ENCODE data around the gene FOXJ3. TPM values are rescaled to one million over a fixed set of nuclear protein-coding genes. Genes with fewer than 3 reads are reported as not detected.

Gene FOXJ3
- total RNA-seq, 2 donors from 2014 or later = 67.3 to 79.4 TPM

GRCh38 chr1:42195841-42196240 lies 139.2 kb downstream of the FOXJ3 start:
- H3K9ac ChIP-seq (ENCODE audit: extremely low read depth, low read length, poor library complexity, severe bottlenecking) = no peak overlapping the region
- TF ChIP-seq, protein P1, sequence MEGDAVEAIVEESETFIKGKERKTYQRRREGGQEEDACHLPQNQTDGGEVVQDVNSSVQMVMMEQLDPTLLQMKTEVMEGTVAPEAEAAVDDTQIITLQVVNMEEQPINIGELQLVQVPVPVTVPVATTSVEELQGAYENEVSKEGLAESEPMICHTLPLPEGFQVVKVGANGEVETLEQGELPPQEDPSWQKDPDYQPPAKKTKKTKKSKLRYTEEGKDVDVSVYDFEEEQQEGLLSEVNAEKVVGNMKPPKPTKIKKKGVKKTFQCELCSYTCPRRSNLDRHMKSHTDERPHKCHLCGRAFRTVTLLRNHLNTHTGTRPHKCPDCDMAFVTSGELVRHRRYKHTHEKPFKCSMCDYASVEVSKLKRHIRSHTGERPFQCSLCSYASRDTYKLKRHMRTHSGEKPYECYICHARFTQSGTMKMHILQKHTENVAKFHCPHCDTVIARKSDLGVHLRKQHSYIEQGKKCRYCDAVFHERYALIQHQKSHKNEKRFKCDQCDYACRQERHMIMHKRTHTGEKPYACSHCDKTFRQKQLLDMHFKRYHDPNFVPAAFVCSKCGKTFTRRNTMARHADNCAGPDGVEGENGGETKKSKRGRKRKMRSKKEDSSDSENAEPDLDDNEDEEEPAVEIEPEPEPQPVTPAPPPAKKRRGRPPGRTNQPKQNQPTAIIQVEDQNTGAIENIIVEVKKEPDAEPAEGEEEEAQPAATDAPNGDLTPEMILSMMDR (conservative IDR thresholded peaks at IDR 0.05) = no peak
- peaks cover 50% of the 10 kb centered on the region for H3K36me3 Mint-ChIP-seq (ENCODE audit: low read depth)
- H3K4me1 ChIP-seq (ENCODE audit: control insufficient read depth, insufficient read depth, low read length) = no peaks in the 10 kb centered on the region
- no peaks in the 10 kb centered on the region for H3K27me3 ChIP-seq (ENCODE audit: control insufficient read depth, insufficient read depth, low read length, poor library complexity, severe bottlenecking)
- no peaks in the 10 kb centered on the region for H3K9me3 ChIP-seq (ENCODE audit: control insufficient read depth, low read length)
- peaks cover 88% of the 10 kb centered on the region for H3K36me3 ChIP-seq (ENCODE audit: control insufficient read depth, insufficient read depth, low read length)
- no peak overlapping the region for H3K27ac ChIP-seq (ENCODE audit: low read depth, low read length)
- WGBS, 2 experiments (ENCODE audit: insufficient coverage in 1 of 2, insufficient read length in 1 of 2) = 95 to 100% methylated on average over 2 to 3 of the region's 3 CpGs
- H3K4me3 Mint-ChIP-seq = no peak overlapping the region
- no peak overlapping the region for H3K27ac Mint-ChIP-seq
- H3K27me3 Mint-ChIP-seq (ENCODE audit: insufficient read depth) = no peaks in the 10 kb centered on the region
- DNase-seq = no peak
- no peaks in the 10 kb centered on the region for H3K9me3 Mint-ChIP-seq
- H3K4me1 Mint-ChIP-seq = no peaks in the 10 kb centered on the region
- no peak overlapping the region for H3K4me3 ChIP-seq (ENCODE audit: low read length)

DNA sequence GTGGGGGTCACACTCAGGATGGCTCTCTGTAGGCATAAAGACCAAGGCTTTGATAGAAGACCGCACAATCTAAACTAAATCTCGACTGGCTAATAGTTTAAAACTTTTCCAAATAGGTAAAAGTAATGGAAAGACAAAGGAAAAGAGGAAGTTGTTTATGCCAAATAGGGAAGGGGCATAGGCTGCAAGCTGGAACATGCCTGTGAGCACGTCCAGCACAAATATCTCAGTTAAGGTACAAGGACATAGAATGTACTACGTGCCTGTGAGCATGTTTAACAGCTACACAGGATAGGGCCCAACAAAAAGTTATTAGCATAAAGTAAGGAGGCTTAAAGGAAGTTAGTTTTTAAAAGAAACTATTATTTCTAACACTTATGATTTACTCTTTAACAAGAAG lies 142.9 kb downstream of the FOXJ3 start:
- H3K4me3 Mint-ChIP-seq = no peak overlapping the region
- TF ChIP-seq, protein P1 (conservative IDR thresholded peaks at IDR 0.05) = no peak
- 91 to 92% methylated on average over 4 of the region's 4 CpGs for WGBS, 2 experiments (ENCODE audit: insufficient coverage in 1 of 2, insufficient read length in 1 of 2)
- no peaks in the 10 kb centered on the region for H3K27me3 Mint-ChIP-seq (ENCODE audit: insufficient read depth)
- Histone ChIP-seq H3K4me3 (ENCODE audit: low read length) (no peak overlapping the region), H3K9ac (ENCODE audit: extremely low read depth, low read length, poor library complexity, severe bottlenecking) (no peak overlapping the region), H3K27me3 (ENCODE audit: control insufficient read depth, insufficient read depth, low read length, poor library complexity, severe bottlenecking) (no peaks in the 10 kb centered on the region), H3K9me3 (ENCODE audit: control insufficient read depth, low read length) (no peaks in the 10 kb centered on the region), H3K4me1 (ENCODE audit: control insufficient read depth, insufficient read depth, low read length) (no peaks in the 10 kb centered on the region), H3K27ac (ENCODE audit: low read depth, low read length) (no peak overlapping the region), H3K36me3 (ENCODE audit: control insufficient read depth, insufficient read depth, low read length) (peaks cover 90% of the 10 kb centered on the region)
- DNase-seq = no peak
- no peaks in the 10 kb centered on the region for H3K4me1 Mint-ChIP-seq
- no peak overlapping the region for H3K27ac Mint-ChIP-seq
- no peaks in the 10 kb centered on the region for H3K9me3 Mint-ChIP-seq
- H3K36me3 Mint-ChIP-seq (ENCODE audit: low read depth) = peaks cover 55% of the 10 kb centered on the region

- 94 to 100% methylated on average over 3 to 8 of the region's 8 CpGs for WGBS, 2 experiments (ENCODE audit: insufficient coverage in 1 of 2, insufficient read length in 1 of 2)
- H3K4me1 Mint-ChIP-seq = no peaks in the 10 kb centered on the region
- no peak overlapping the region for H3K27ac Mint-ChIP-seq
- peaks cover 54% of the 10 kb centered on the region for H3K36me3 Mint-ChIP-seq (ENCODE audit: low read depth)
- Histone ChIP-seq H3K4me1 (ENCODE audit: control insufficient read depth, insufficient read depth, low read length) (no peaks in the 10 kb centered on the region), H3K27ac (ENCODE audit: low read depth, low read length) (no peak overlapping the region), H3K9ac (ENCODE audit: extremely low read depth, low read length, poor library complexity, severe bottlenecking) (no peak overlapping the region), H3K36me3 (ENCODE audit: control insufficient read depth, insufficient read depth, low read length) (peaks cover 89% of the 10 kb centered on the region), H3K27me3 (ENCODE audit: control insufficient read depth, insufficient read depth, low read length, poor library complexity, severe bottlenecking) (no peaks in the 10 kb centered on the region), H3K4me3 (ENCODE audit: low read length) (no peak overlapping the region), H3K9me3 (ENCODE audit: control insufficient read depth, low read length) (no peaks in the 10 kb centered on the region)
- H3K9me3 Mint-ChIP-seq = no peaks in the 10 kb centered on the region
- H3K4me3 Mint-ChIP-seq = no peak overlapping the region
- no peak for DNase-seq
- TF ChIP-seq, protein P1 (conservative IDR thresholded peaks at IDR 0.05) = no peak
- H3K27me3 Mint-ChIP-seq (ENCODE audit: insufficient read depth) = no peaks in the 10 kb centered on the region
These were observed 143.7 kb downstream of the FOXJ3 start for GRCh38 chr1:42191319-42191718.

Data from endodermal cell (in vitro differentiated cells).